HEK293 (cell line): ENCODE measurements around the gene USP44.

Experiments
- CTCF ChIA-PET: fragments of 350-600 bp; formaldehyde crosslinking; extraction: SDS; loops from one replicate; lab custom pipeline; 2021; ENCODE audit warnings: antibody characterized with exemption; lab: Yijun Ruan, JAX
- POLR2A ChIA-PET: fragments of 300-600 bp; formaldehyde crosslinking; extraction: SDS; loops from one replicate; lab custom pipeline; 2020; ENCODE audit warnings: antibody characterized with exemption, inconsistent platforms; lab: Yijun Ruan, JAX
- H3K27ac ChIP-seq: fragments of 200-500 bp; sonication (Bioruptor generic); 2 replicates; pipeline ENCODE4 v1.5.1; 2014; ENCODE audit warnings: low read depth, low read length, control low read depth, inconsistent platforms; ENCODE audit errors: extremely low read depth
- H3K36me3 ChIP-seq, 2 experiments: fragments of 200-500 bp in 1 of 2; sonication (Bioruptor generic) in 1 of 2; 1 replicate in 1 of 2; 2 replicates in 1 of 2; pipeline ENCODE4 v1.5.1; 2014 to 2017; ENCODE audit warnings: inconsistent platforms in 2 of 2, low read length in 2 of 2; ENCODE audit not compliant: control insufficient read depth in 2 of 2, insufficient read depth in 1 of 2
- H3K4me1 ChIP-seq: fragments of 200-500 bp; sonication (Bioruptor generic); 2 replicates; pipeline ENCODE4 v1.5.1; 2014; ENCODE audit warnings: mild to moderate bottlenecking, low read length, inconsistent platforms; ENCODE audit not compliant: control insufficient read depth, insufficient read depth
- H3K4me3 ChIP-seq: 2 replicates; pipeline ENCODE4 v1.5.1; 2011; ENCODE audit warnings: low read depth, mild to moderate bottlenecking, control low read depth, low read length, moderate library complexity
- H3K9me3 ChIP-seq: fragments of 200-500 bp; sonication (Bioruptor generic); 2 replicates; pipeline ENCODE4 v1.5.1; 2014; ENCODE audit warnings: low read depth, low read length, inconsistent platforms; ENCODE audit not compliant: control insufficient read depth, insufficient read depth
- ATF2 ChIP-seq: fragments of 450-650 bp; formaldehyde crosslinking; IDR thresholded peaks from 2 replicates; pipeline ENCODE4 v1.5.1; 2016; ENCODE audit warnings: missing biosample characterization, missing genetic modification characterization, low read depth
- BCL11B ChIP-seq: fragments of 450-650 bp; formaldehyde crosslinking; IDR thresholded peaks from 2 replicates; pipeline ENCODE4 v1.5.1; 2016; ENCODE audit warnings: low read depth, missing biosample characterization, missing genetic modification characterization
- EGR2 ChIP-seq: fragments of 450-650 bp; formaldehyde crosslinking; IDR thresholded peaks from 2 replicates; pipeline ENCODE4 v1.5.1; 2016; ENCODE audit warnings: low read depth, missing biosample characterization, missing genetic modification characterization
- GLIS1 ChIP-seq: fragments of 450-650 bp; formaldehyde crosslinking; IDR thresholded peaks from 2 replicates; pipeline ENCODE4 v1.5.1; 2016; ENCODE audit warnings: missing biosample characterization, missing genetic modification characterization
- KLF9 ChIP-seq: fragments of 450-650 bp; formaldehyde crosslinking; IDR thresholded peaks from 2 replicates; pipeline ENCODE4 v1.5.1; 2016; ENCODE audit warnings: missing biosample characterization, missing genetic modification characterization, low read depth
- MYNN ChIP-seq: fragments of 450-650 bp; formaldehyde crosslinking; IDR thresholded peaks from 2 replicates; pipeline ENCODE4 v1.5.1; 2016; ENCODE audit warnings: missing biosample characterization, missing genetic modification characterization, borderline replicate concordance
- OVOL3 ChIP-seq: fragments of 450-650 bp; formaldehyde crosslinking; IDR thresholded peaks from 2 replicates; pipeline ENCODE4 v1.5.1; 2016; ENCODE audit warnings: missing biosample characterization, missing genetic modification characterization
- PRDM4 ChIP-seq: fragments of 450-650 bp; formaldehyde crosslinking; IDR thresholded peaks from 2 replicates; pipeline ENCODE4 v1.5.1; 2017; ENCODE audit warnings: missing biosample characterization, missing genetic modification characterization
- ZBTB8A ChIP-seq: fragments of 450-650 bp; formaldehyde crosslinking; IDR thresholded peaks from 2 replicates; pipeline ENCODE4 v1.5.1; 2016; ENCODE audit warnings: missing biosample characterization, missing genetic modification characterization
- ZIC2 ChIP-seq: fragments of 450-650 bp; formaldehyde crosslinking; IDR thresholded peaks from 2 replicates; pipeline ENCODE4 v1.5.1; 2016; ENCODE audit warnings: missing biosample characterization, missing genetic modification characterization
- ZNF114 ChIP-seq: fragments of 450-650 bp; formaldehyde crosslinking; IDR thresholded peaks from 2 replicates; pipeline ENCODE4 v1.5.0; 2017; ENCODE audit warnings: missing biosample characterization, missing genetic modification characterization
- ZNF132 ChIP-seq: fragments of 450-650 bp; formaldehyde crosslinking; IDR thresholded peaks from 2 replicates; pipeline ENCODE4 v1.5.1; 2017; ENCODE audit warnings: missing biosample characterization, missing genetic modification characterization, borderline replicate concordance
- ZNF174 ChIP-seq: fragments of 450-650 bp; formaldehyde crosslinking; IDR thresholded peaks from 2 replicates; pipeline ENCODE4 v1.5.0; 2017; ENCODE audit warnings: missing biosample characterization, mild to moderate bottlenecking, missing genetic modification characterization
- ZNF175 ChIP-seq: fragments of 450-650 bp; formaldehyde crosslinking; IDR thresholded peaks from 2 replicates; pipeline ENCODE4 v1.5.1; 2016; ENCODE audit warnings: missing biosample characterization, missing genetic modification characterization
- ZNF202 ChIP-seq: fragments of 450-650 bp; formaldehyde crosslinking; IDR thresholded peaks from 2 replicates; pipeline ENCODE4 v1.5.1; 2016; ENCODE audit warnings: missing biosample characterization, missing genetic modification characterization, borderline replicate concordance
- ZNF223 ChIP-seq: fragments of 450-650 bp; formaldehyde crosslinking; IDR thresholded peaks from 2 replicates; pipeline ENCODE4 v1.5.1; 2016; ENCODE audit warnings: missing biosample characterization, missing genetic modification characterization
- ZNF292 ChIP-seq: fragments of 450-650 bp; formaldehyde crosslinking; IDR thresholded peaks from 2 replicates; pipeline ENCODE4 v1.5.1; 2016; ENCODE audit warnings: low read depth, missing biosample characterization, missing genetic modification characterization, borderline replicate concordance
- ZNF354C ChIP-seq: fragments of 450-650 bp; formaldehyde crosslinking; IDR thresholded peaks from 2 replicates; pipeline ENCODE4 v1.5.1; 2016; ENCODE audit warnings: missing biosample characterization, missing genetic modification characterization, low read depth, borderline replicate concordance
- ZNF426 ChIP-seq: fragments of 450-650 bp; formaldehyde crosslinking; IDR thresholded peaks from 2 replicates; pipeline ENCODE4 v1.5.1; 2017; ENCODE audit warnings: missing biosample characterization, missing genetic modification characterization, mild to moderate bottlenecking, inconsistent platforms, moderate library complexity
- ZNF473 ChIP-seq: fragments of 450-650 bp; formaldehyde crosslinking; IDR thresholded peaks from 2 replicates; pipeline ENCODE4 v1.5.1; 2017; ENCODE audit warnings: missing biosample characterization, missing genetic modification characterization
- ZNF530 ChIP-seq: fragments of 450-650 bp; formaldehyde crosslinking; IDR thresholded peaks from 2 replicates; pipeline ENCODE4 v1.5.1; 2016; ENCODE audit warnings: low read depth, missing biosample characterization, missing genetic modification characterization
- ZNF621 ChIP-seq: fragments of 450-650 bp; formaldehyde crosslinking; IDR thresholded peaks from 2 replicates; pipeline ENCODE4 v1.5.1; 2017; ENCODE audit warnings: missing biosample characterization, missing genetic modification characterization
- ZNF660 ChIP-seq: fragments of 450-650 bp; IDR thresholded peaks from 2 replicates; pipeline ENCODE4 v1.5.1; 2018; ENCODE audit warnings: missing biosample characterization, mild to moderate bottlenecking, missing genetic modification characterization
- ZNF768 ChIP-seq: fragments of 450-650 bp; formaldehyde crosslinking; IDR thresholded peaks from 2 replicates; pipeline ENCODE4 v1.5.1; 2018; ENCODE audit warnings: missing biosample characterization, mild to moderate bottlenecking, missing genetic modification characterization
- ZNF830 ChIP-seq: fragments of 450-650 bp; IDR thresholded peaks from 2 replicates; pipeline ENCODE4 v1.5.0; 2018; ENCODE audit warnings: missing biosample characterization, missing genetic modification characterization, low read depth, mild to moderate bottlenecking, moderate library complexity
- TF ChIP-seq, protein P1 (sequence below): fragments of 450-650 bp; formaldehyde crosslinking; IDR thresholded peaks from 2 replicates; pipeline ENCODE4 v1.5.1; 2016; ENCODE audit warnings: missing biosample characterization, missing genetic modification characterization
- TF ChIP-seq, protein P2 (sequence below): fragments of 450-650 bp; formaldehyde crosslinking; IDR thresholded peaks from 2 replicates; pipeline ENCODE4 v1.5.1; 2016; ENCODE audit warnings: missing biosample characterization, missing genetic modification characterization

Gene USP44

DNA sequence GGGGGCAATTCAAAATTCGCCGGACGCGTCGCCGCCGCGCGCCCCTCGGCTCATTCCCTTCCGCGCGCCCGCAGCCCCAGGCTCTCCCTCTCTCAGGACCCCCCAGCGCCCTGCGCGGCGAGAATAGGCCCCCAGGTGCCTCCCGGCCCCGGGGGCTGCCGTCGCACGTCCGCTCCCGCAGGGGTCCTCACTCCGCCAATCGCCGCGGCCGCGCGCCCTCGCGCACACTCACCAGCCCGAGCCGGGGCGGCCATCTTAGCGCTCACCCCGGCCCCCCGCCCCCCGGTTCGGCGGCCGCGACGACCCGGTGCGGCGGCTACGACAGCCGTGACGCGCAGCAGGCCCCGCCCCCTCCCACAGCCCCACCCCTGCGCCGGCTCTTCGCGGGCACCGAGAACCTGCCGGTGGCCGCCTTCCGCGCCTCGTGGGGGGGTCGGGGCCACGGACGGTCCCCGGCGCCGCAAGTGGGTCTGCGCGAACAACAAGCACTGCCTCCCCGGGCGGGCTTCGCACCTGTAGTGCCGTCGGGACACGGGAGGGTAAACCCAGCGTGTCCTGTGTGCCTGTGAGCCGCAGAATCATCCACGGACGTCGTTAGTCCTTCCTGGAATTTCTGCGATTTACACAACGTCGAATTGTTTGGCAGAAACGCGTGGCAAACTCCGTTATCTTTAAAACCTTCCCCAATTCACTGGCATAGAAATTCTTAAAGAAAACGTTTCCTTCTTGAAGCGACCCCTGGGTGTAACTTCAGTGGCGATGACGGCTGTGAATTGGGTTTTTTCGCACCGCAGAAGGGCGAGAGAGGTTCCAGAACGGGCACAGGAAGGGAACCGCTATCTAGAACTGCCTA is 2.5 kb downstream of the USP44 start:
- Histone ChIP-seq H3K27ac (peak overlapping the region; percentile 75), H3K36me3 (no peaks in the 10 kb centered on the region), H3K4me3 (peak overlapping the region; percentile 82), H3K9me3 (no peaks in the 10 kb centered on the region), H3K4me1 (peaks cover 30% of the 10 kb centered on the region)
- CTCF ChIA-PET: interaction anchor here (0.6 to 1.2 kb wide), 2 partner anchors 14 to 268 kb away, joined by 3 to 12 read pairs; no protein-coding TSS in a partner anchor
- POLR2A ChIA-PET: no interaction called here
- TF ChIP-seq ZNF292: no peak
- TF ChIP-seq ZNF530 (tag by site-specific recombination): no peak
- TF ChIP-seq ZNF175 (tag by site-specific recombination): no peak
- no peak for TF ChIP-seq ATF2
- TF ChIP-seq ZNF202 (tag by site-specific recombination): peak; percentile 99
- no peak for TF ChIP-seq KLF9
- TF ChIP-seq, protein P1, sequence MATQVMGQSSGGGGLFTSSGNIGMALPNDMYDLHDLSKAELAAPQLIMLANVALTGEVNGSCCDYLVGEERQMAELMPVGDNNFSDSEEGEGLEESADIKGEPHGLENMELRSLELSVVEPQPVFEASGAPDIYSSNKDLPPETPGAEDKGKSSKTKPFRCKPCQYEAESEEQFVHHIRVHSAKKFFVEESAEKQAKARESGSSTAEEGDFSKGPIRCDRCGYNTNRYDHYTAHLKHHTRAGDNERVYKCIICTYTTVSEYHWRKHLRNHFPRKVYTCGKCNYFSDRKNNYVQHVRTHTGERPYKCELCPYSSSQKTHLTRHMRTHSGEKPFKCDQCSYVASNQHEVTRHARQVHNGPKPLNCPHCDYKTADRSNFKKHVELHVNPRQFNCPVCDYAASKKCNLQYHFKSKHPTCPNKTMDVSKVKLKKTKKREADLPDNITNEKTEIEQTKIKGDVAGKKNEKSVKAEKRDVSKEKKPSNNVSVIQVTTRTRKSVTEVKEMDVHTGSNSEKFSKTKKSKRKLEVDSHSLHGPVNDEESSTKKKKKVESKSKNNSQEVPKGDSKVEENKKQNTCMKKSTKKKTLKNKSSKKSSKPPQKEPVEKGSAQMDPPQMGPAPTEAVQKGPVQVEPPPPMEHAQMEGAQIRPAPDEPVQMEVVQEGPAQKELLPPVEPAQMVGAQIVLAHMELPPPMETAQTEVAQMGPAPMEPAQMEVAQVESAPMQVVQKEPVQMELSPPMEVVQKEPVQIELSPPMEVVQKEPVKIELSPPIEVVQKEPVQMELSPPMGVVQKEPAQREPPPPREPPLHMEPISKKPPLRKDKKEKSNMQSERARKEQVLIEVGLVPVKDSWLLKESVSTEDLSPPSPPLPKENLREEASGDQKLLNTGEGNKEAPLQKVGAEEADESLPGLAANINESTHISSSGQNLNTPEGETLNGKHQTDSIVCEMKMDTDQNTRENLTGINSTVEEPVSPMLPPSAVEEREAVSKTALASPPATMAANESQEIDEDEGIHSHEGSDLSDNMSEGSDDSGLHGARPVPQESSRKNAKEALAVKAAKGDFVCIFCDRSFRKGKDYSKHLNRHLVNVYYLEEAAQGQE (tag by site-specific recombination): peak; percentile 15; the same call in 1 of the 2 replicates
- TF ChIP-seq EGR2 (tag by site-specific recombination): 0 out of 2 replicates have a peak, but pooled peaks have one; percentile 2
- no peak for TF ChIP-seq ZNF621 (tag by site-specific recombination)
- peak; percentile 67; the same call in 1 of the 2 replicates for TF ChIP-seq ZIC2
- no peak for TF ChIP-seq ZNF114 (tag by site-specific recombination)
- no peak for TF ChIP-seq ZNF830 (tag by site-specific recombination)
- no peak for TF ChIP-seq ZNF426 (tag by site-specific recombination)
- 0 out of 2 replicates have a peak, but pooled peaks have one; percentile 40 for TF ChIP-seq ZNF660
- no peak for TF ChIP-seq PRDM4
- TF ChIP-seq, protein P2, sequence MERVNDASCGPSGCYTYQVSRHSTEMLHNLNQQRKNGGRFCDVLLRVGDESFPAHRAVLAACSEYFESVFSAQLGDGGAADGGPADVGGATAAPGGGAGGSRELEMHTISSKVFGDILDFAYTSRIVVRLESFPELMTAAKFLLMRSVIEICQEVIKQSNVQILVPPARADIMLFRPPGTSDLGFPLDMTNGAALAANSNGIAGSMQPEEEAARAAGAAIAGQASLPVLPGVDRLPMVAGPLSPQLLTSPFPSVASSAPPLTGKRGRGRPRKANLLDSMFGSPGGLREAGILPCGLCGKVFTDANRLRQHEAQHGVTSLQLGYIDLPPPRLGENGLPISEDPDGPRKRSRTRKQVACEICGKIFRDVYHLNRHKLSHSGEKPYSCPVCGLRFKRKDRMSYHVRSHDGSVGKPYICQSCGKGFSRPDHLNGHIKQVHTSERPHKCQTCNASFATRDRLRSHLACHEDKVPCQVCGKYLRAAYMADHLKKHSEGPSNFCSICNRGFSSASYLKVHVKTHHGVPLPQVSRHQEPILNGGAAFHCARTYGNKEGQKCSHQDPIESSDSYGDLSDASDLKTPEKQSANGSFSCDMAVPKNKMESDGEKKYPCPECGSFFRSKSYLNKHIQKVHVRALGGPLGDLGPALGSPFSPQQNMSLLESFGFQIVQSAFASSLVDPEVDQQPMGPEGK: peak; percentile 76; the same call in 1 of the 2 replicates
- TF ChIP-seq ZNF132 (tag by site-specific recombination): no peak
- TF ChIP-seq ZNF768: no peak
- TF ChIP-seq GLIS1 (tag by site-specific recombination): peak; percentile 57
- TF ChIP-seq OVOL3 (tag by site-specific recombination): no peak
- TF ChIP-seq ZNF174 (tag by site-specific recombination): no peak
- no peak for TF ChIP-seq ZNF354C
- TF ChIP-seq ZNF473: no peak
- no peak for TF ChIP-seq MYNN (tag by site-specific recombination)
- peak; percentile 55 for TF ChIP-seq ZBTB8A (tag by site-specific recombination)
- no peak for TF ChIP-seq ZNF223 (tag by site-specific recombination)
- no peak for TF ChIP-seq BCL11B (tag by site-specific recombination)
